Measurements from ENCODE around the gene ATP2A3. TPM values are rescaled to one million over a fixed set of nuclear protein-coding genes. Genes with fewer than 3 reads are reported as not detected.

Gene ATP2A3
- polyA plus RNA-seq, 1 donor from 2014 or later, result not detected

- Histone ChIP-seq H3K27ac (ENCODE audit: low read length) (no peak overlapping the region), H3K9me2 (ENCODE audit: insufficient read depth, low read length) (no peaks in the 10 kb centered on the region), H3K9me3 (ENCODE audit: low read length) (no peaks in the 10 kb centered on the region), H3K36me3 (ENCODE audit: insufficient read depth, low read length) (no peaks in the 10 kb centered on the region), H4K20me1 (ENCODE audit: insufficient read depth) (no peaks in the 10 kb centered on the region), H3K9ac (ENCODE audit: low read length) (no peak overlapping the region), H3K4me2 (ENCODE audit: low read length) (no peak overlapping the region), H3K27me3 (ENCODE audit: insufficient read depth, low read depth, low read length) (no peaks in the 10 kb centered on the region), H3K79me2 (replicated peaks; ENCODE audit: insufficient read depth, low read length) (no peaks in the 10 kb centered on the region), H3K4me3 (ENCODE audit: low read length) (no peak overlapping the region), H2AFZ (ENCODE audit: low read depth, low read length) (no peak overlapping the region), H3F3A (ENCODE audit: insufficient read depth, low read length, poor library complexity, severe bottlenecking) (no peaks in the 10 kb centered on the region)
- no peak for TF ChIP-seq RAD21 (conservative IDR thresholded peaks at IDR 0.05)
- no peak for TF ChIP-seq MXI1 (conservative IDR thresholded peaks at IDR 0.05; ENCODE audit: poor library complexity, severe bottlenecking)
- TF ChIP-seq REST (IDR thresholded peaks at IDR 0.05; ENCODE audit: borderline replicate concordance), result no peak
- TF ChIP-seq SMC3 (conservative IDR thresholded peaks at IDR 0.05; ENCODE audit: poor library complexity), result no peak
- no peak for TF ChIP-seq CTCF (IDR thresholded peaks at IDR 0.05; ENCODE audit: poor library complexity, severe bottlenecking)
- no peak for TF ChIP-seq TAF1 (IDR thresholded peaks at IDR 0.05; ENCODE audit: low read depth)
- TF ChIP-seq POLR2AphosphoS5 (IDR thresholded peaks at IDR 0.05), result no peak
- no peak for TF ChIP-seq EZH2 (IDR thresholded peaks at IDR 0.05; ENCODE audit: borderline replicate concordance, insufficient read depth, low read length, poor library complexity, severe bottlenecking)
- no peak for TF ChIP-seq EP300 (conservative IDR thresholded peaks at IDR 0.05; ENCODE audit: poor library complexity, severe bottlenecking)
These were observed 26.9 kb downstream of the ATP2A3 start for GRCh38 chr17:3937359-3937758.

- H4K20me1 ChIP-seq (ENCODE audit: insufficient read depth), result no peaks in the 10 kb centered on the region
- H3K4me3 ChIP-seq (ENCODE audit: low read length), result no peak overlapping the region
- H3K79me2 ChIP-seq (replicated peaks; ENCODE audit: insufficient read depth, low read length), result no peaks in the 10 kb centered on the region
- no peaks in the 10 kb centered on the region for H3K36me3 ChIP-seq (ENCODE audit: insufficient read depth, low read length)
- no peaks in the 10 kb centered on the region for H3F3A ChIP-seq (ENCODE audit: insufficient read depth, low read length, poor library complexity, severe bottlenecking)
- H3K27me3 ChIP-seq (ENCODE audit: insufficient read depth, low read depth, low read length), result no peaks in the 10 kb centered on the region
- H3K9me3 ChIP-seq (ENCODE audit: low read length), result no peaks in the 10 kb centered on the region
- no peak overlapping the region for H3K27ac ChIP-seq (ENCODE audit: low read length)
- no peak for TF ChIP-seq RAD21 (conservative IDR thresholded peaks at IDR 0.05)
- TF ChIP-seq POLR2AphosphoS5 (IDR thresholded peaks at IDR 0.05), result no peak
- no peak for TF ChIP-seq TAF1 (IDR thresholded peaks at IDR 0.05; ENCODE audit: low read depth)
- no peak for TF ChIP-seq EZH2 (IDR thresholded peaks at IDR 0.05; ENCODE audit: borderline replicate concordance, insufficient read depth, low read length, poor library complexity, severe bottlenecking)
- TF ChIP-seq MXI1 (conservative IDR thresholded peaks at IDR 0.05; ENCODE audit: poor library complexity, severe bottlenecking), result no peak
- no peak for TF ChIP-seq CTCF (IDR thresholded peaks at IDR 0.05; ENCODE audit: poor library complexity, severe bottlenecking)
- TF ChIP-seq REST (IDR thresholded peaks at IDR 0.05; ENCODE audit: borderline replicate concordance), result no peak
- no peak for TF ChIP-seq SMC3 (conservative IDR thresholded peaks at IDR 0.05; ENCODE audit: poor library complexity)
- no peak for TF ChIP-seq EP300 (conservative IDR thresholded peaks at IDR 0.05; ENCODE audit: poor library complexity, severe bottlenecking)
- H3K9me2 ChIP-seq (ENCODE audit: insufficient read depth, low read length), result no peaks in the 10 kb centered on the region
- H2AFZ ChIP-seq (ENCODE audit: low read depth, low read length), result no peak overlapping the region
- H3K4me2 ChIP-seq (ENCODE audit: low read length), result no peak overlapping the region
- H3K9ac ChIP-seq (ENCODE audit: low read length), result no peak overlapping the region
These were observed 28.3 kb downstream of the ATP2A3 start for GRCh38 chr17:3935825-3936355.

Measured in neural cell (in vitro differentiated cells).